Measurements from ENCODE around the gene ARL6.

ARL6 gene, protein sequence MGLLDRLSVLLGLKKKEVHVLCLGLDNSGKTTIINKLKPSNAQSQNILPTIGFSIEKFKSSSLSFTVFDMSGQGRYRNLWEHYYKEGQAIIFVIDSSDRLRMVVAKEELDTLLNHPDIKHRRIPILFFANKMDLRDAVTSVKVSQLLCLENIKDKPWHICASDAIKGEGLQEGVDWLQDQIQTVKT

DNA sequence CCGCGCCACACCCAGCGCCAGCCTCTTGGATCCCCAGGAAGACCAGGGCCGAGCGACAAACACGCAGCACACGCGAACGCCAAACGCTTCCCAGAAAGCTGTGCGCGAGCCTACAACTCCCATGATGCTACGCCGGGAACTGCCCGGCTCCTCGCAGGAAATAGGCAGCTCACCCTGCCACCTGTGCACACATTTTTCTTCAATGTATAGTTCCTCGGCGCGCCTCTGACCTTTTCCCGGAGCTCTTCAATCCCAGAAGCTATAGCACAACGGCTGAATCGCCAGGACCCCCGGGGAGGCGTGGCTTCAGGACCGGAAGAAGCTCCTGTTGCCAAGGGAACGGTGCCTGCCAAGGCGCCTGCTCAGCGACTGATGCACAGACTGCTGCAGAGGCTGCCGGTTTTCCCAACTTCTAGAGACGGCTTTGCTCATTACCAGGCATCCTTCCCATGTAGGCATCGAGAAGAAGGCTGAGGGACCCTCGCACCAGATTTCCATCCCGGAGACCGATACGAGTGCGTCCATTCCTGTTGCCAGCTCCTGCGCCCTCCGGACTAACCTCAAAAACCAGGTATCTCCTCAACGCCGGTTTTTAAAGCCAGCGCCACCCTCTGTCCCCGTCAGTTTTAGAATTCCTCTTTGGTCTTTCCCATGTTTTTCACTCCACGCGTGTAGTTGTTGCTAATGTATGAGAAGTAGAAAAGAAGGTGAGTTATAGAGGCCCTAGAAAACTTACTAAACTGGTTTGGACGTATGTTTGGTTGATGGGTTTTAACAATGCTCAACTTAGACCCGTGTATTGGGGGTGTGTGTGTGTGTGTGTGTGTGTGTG, at the start of gene ARL6:
TSS of gene ARL6 (plus strand) at position 352 of the 832 bp plus-strand sequence. CDS start 3,350 bp downstream, outside the sequence.
- DNase-seq (ENCODE audit: low spot score), result peak; percentile 61

DNA sequence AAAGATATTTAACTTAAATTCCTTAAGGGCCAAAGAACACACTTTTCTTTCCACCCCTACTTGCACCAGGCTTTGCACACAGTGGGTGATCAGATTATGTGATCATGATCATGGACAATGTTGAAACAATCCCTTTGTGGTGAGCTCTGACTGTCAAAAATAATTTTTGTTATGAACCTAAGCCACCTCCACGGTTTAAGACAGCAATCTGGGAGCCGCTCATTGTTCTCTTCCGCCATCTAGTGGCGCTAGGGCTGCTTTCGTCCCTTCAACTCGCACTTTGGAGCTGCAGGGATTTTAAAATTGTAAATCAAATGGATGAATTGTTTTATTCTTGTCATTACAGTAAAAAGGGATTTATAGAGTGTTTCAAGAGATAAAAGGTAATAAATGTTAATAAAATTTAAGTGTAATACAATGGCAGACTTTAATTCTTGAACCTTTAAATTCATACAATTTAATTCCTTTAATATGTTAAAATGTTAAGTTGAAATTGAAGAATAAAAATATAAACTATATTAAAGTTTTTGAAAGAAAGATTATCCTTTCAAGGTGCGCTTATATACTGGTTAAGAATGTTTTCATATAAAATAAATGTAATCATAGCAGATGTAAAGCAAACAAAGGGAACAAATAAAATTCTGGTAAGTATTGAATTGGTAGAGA, 45.3 kb upstream of the ARL6 start:
- peak; percentile 22 for DNase-seq (ENCODE audit: low spot score)

DNA sequence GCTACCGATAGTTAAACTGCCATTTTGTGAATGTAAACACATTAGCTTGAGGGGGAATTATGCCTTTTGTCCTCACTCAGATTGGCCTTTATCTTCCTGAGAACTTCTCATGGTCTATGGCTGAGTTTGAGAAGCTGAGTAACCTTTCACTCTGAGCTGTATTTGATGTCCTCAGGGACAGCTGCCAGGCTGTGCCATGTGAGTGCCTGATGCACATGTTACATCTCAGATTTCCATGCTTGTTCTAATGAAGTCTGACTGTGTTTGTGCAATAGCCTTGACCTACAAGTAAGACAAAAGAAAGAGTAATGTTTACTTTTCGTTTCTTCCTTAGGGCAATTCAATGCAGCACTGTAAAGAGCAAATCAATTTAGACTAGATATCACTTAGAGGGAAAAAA, 44.1 kb upstream of the ARL6 start:
- no peak for DNase-seq (ENCODE audit: low spot score)

DNA sequence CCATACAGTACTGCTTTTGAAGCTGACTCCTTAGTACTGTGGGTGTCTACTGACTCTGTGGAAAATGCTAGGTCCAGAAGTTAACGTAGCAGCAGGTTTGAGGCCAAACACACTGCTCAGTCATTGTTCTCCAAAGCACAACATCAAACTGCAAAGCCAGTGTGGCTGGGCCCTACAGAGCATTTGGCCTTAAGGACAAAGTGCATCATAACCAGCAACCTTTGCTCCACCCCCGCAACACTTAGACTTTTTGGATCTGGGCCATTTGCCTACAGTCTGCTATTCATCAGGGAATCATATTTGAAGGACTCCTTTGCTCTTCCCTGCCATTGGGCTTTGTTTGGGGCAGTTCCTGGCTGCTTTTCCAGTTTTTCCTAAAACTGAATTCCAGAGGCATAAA, 43.1 kb upstream of the ARL6 start:
- no peak for DNase-seq (ENCODE audit: low spot score)

DNA sequence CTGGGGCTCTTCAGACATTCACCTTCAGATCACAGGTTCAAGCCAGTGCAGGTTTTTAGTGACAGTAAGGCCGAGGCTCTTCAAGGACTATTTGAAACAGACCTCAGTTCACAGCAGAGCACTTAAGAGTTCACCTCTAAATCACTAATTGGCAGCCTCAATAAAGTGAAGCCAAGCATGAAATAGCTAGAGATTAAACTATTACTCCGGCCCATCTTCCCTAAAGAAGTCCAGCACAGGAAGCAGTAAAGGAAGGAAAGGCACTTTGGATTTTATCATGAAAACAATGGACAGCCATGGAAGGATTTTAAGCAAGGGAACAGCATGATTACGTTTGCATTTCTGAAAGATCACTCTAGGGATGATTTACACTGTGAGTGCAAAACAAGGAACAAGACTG, 27.6 kb upstream of the ARL6 start:
- no peak for DNase-seq (ENCODE audit: low spot score)

DNA sequence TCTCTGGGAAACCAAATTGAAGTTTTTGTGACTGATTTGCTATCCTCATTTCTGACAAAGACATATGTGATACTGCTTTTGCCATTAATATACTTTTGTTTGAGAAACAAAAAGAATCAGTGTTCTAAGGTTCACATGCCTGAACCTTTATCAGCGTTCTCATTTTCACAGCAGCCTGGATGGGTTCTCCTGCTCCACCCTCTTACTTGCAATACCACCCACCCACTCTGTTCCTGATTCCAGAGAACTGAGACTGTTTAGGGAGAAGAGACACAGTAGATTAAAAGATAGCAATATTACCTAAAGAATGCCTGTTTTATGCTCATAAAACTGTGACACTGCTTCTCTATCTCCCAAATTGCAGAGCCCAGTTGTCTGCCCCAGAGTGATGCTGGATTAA, 25.8 kb upstream of the ARL6 start:
- no peak for DNase-seq (ENCODE audit: low spot score)

DNA sequence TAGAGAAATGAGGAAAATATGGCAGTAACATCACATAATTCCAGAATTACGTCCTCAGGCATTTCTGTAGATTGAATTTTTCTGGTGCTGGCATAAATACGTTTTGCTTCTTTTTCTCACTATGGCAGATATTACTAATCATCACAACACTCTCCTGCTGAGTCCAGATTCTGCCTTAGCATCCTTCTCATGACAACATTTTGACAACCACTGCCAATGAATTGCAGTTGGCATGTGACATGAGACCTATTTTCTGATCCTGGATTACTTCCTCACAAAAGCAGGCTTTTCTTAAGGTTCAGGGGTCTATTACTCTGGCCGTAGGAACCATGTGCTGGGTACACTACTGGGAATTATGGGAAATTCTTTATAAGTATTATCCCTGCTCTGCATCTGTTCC, 22.5 kb upstream of the ARL6 start:
- DNase-seq (ENCODE audit: low spot score), result no peak

DNA sequence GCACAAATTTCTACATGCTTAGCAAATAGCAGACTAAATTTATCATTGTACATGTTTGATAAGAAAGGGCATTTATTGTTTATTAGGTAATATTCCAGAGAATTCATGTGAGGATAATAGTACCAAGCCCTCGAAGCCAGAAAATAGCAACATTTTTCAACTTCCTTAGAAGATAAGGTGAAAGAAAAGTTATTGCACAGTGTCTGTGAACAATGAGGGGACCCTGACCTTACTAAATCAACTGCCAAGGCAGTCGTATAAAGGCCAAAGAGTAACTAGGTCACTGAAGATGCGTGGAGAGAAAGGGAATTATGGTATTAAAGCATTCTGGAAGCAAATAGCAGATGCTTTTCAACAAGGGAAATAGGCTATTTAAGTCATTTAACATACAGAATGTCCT, 20.3 kb upstream of the ARL6 start:
- DNase-seq (ENCODE audit: low spot score), result no peak

DNA sequence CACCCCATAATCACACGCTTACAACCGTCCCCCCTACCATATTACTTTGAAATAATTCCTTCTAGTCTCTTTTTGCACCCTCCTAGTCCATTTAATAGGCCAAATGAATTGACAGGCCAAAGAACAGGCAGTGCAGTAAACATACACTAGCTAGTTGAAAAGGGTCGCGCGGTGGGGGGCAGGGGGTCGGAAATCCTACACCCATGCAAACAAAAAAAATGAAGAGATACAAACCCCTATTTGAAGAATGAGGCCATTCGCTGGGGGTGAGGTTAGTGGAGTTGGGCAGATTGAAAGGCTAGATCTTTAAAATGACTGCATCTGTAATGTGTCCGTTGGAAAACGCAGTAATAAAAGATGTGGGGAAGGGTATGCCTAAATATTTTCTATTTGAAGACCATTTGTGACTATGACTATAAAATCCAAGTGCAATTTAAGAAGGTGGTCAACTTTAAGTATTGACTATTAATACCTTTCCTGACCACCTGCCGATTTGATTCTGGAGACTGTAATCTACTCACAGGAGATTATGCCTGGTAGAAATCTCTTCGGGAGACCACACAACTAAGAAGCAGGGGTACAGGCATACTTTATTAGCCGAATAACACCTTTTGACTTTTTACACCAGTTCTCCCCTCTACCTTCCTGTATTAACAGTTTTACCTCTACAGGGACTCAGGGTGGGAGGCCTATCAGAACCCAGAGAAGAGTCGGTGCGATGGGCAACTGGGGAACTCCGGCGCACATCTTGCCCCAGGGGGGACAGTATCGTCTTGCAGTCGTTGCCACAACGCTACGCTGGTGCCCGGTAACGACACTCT, 762 bp upstream of the ARL6 start:
- no peak for DNase-seq (ENCODE audit: low spot score)

DNA sequence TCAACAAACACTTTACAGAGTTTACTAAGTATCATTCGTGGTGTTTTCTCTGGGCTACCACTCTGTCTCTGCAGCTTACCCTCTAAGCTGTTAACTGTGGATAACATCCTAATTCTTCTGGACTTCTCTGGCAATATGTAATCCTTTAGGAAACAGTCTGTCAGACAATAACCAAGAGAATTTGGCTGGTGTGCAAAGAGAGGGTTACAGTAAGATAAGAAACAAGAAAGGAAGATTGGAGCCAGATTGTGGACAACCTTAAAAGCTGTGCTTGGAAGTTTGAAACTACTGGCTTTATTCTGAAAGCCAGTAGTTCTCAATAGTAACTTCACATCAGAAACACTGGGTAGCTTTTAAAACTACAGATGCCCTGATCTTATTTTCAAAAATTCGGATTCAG, 778 bp downstream of the ARL6 start:
- no peak for DNase-seq (ENCODE audit: low spot score)

DNA sequence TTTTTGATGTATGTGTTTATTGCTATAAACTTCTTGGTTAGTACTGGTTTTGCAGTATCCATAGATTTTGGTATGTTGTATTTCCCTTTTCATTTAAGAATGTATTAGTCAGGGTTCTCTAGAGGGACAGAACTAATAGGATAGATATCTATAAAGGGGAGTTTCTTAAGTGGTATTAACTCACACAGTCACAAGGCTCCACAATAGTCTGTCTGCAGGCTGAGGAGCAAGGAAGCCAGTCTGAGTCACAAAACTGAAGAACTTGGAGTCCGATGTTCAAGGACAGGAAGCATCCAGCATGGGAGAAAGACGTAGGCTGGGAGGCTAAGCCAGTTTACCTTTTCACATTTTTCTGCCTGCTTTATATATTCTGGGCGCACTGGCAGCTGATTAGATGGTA, 8.4 kb downstream of the ARL6 start:
- DNase-seq (ENCODE audit: low spot score), result no peak

DNA sequence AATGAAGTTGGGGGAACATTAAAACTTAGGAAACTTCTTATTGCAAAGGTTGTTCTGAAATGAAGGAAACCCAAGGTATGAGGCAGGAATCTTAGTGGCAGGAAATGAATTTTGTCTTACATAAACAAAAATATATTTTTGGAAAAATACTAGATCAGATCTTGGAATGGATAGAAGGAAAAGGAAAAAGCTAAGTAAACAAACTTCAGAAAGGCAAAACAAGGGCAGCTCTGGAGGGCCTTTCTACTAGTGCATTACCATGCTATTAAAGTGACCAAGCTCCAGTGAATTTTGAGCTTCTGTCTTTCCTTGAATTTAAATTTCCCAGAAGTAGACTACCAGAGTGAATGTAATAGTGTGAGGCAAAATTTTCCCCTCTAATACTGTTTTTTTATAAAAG, 13.6 kb downstream of the ARL6 start:
- no peak for DNase-seq (ENCODE audit: low spot score)

DNA sequence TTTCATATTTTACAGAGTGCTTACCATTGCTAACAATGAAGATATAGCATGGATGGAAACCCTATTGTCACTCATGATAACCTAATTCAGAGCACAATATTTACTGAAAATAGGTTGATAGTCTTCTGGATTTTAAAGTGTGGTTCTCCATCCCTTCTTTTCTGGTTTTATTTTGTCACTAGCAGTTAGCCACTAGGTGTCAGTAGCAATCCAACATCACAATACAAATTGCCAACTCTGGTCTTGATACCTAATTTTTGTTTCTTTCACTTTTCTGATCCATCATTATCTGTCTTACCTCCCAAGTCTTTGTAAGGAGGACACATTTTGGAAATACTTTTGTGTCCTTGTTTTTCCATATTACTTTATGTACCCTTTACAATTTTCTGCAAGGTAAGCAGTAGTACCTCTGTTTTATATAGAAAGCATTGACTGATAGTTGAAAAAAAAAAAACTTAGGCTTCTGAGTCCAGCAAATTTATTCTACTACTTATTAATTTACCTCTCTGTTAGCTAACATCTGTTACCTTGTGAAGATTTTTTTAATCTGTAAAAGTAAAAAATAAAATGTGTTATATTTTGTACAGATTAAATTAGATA, 29.0 kb downstream of the ARL6 start:
- no peak for DNase-seq (ENCODE audit: low spot score)

DNA sequence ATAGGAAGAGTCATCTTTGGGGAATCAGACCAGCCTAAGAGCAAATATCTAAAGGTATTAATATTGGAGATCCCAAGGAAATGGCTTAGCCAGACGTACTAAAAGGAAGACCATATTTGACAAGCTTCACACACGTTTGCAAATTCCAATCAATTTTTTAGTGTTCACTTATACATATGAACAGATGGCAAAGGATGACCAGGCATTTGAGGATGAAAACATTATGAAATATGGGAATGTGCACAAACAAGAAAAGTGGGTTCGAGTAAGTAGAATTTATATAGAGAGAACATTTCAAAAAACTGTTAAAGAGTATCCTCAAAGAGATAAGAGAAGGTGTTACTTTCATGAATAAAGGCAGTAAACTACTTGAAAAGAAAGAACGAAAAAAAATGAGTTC, 31.4 kb downstream of the ARL6 start:
- DNase-seq (ENCODE audit: low spot score), result no peak

DNA sequence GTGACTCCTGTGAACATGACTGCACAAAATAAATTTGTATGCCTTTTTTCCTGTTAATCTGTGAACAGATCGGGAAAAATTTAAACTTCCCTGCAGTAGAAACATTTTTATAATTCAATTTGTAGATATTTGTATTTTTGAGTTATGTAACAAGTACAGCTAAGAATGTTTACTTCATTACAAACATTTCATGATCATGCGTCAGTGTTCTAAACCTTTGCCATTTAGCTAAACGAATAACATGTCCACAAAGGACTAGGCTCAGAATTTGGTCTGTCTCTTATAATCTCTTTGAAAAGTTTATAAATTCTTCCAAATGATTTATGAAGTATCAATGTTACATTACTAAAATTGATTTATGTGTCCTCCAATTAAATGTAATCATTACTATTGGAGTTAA, 39.9 kb downstream of the ARL6 start:
- no peak for DNase-seq (ENCODE audit: low spot score)

DNA sequence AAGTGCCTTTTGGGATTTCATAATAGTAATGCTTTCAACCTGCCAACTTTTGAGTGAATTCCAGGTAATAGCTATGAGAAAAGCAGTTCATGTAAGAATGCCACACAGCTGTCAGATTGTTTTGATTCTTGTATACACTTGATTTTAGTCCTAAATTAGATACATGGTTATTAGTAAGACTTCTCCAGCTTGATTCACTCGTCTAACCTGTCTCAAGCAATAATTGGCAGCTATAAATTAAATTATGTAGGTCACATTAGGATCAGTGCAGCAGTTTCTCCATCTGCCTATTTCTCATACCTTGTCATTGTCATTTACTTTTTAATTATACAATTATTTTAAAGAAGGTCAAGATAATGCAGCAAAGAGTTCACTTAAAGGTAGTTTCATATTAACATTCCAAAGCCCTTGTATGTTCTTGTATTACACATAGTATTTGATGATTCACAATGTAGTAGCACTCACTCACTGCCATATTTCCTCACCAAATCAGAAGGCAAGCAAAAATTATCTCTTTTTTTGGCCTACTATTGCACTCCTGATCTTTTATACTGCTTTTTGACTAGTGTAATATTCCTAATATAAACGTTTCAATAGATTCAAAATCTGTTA, 46.3 kb downstream of the ARL6 start:
- DNase-seq (ENCODE audit: low spot score), result no peak

DNA sequence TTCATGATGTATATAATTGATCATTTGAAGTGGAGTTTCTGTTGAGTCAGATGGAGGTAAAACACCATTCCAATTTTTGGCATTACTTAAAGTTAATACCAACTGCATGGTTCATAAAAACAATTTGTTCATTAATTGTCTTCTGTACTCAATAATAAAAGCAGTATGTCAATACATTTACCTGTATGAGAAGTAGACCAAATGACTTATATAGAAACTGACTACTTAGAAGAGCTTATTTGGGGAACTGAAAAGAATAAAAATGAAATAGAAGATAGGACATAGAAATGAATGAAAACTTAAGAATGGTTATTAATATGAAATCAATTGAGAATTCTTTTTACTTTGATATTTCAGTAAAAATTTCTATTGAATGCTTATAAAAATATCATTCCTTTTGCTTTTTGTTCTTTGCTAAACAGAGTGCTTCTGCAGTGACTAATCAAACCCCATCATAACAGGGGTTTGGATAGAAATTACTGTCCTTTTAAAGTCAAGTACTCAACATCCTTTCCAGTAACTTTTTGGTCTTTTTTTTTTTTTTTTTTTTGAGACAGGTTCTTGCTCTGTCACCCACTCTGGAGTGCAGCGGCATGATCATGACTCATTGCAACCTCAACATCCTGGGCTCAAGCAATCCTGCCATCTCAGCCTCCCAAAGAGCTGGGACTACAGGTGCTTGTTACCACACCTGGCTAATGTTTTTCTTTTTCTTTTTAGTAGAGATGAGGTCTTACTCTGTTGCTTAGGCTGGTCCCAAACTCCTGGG, 50.8 kb downstream of the ARL6 start:
- DNase-seq (ENCODE audit: low spot score), result no peak

DNA sequence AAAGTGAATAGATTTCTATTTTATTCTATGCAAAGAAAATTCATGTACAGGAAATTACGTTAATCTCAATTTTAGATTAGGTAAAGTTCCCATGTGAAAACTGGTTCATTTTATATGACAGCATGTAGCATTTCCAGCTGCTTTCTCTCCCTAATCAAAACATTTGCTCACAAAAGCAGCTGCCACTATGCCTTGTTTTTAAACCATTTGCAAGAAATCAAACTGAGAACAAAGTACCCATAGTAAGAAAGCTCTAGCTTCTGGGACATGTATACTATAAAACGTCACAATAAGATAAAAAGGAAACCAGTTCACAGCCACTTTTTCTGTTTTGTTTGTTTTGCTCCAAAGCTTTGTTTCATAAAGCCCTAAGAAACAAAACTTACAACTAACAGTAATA, 52.3 kb downstream of the ARL6 start:
- no peak for DNase-seq (ENCODE audit: low spot score)

DNA sequence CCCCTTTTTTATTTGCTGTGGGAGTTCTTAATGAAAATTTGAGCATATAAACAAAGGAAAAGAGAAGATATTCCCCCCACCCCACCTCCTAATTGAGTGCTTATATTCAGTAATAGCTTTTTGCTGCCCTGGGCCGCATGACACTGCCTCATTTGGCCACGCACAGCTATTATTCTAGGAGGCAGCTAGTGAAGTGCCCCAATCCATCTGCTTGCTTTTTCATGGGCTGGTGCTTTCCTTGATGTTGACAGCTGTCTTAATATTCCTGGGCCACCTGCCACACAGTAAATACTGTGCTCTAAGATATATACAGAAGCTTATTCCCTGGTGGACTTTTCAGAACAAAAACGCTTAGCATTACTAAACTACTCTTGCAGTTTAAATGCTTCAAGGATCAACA, 53.4 kb downstream of the ARL6 start:
- no peak for DNase-seq (ENCODE audit: low spot score)

DNA sequence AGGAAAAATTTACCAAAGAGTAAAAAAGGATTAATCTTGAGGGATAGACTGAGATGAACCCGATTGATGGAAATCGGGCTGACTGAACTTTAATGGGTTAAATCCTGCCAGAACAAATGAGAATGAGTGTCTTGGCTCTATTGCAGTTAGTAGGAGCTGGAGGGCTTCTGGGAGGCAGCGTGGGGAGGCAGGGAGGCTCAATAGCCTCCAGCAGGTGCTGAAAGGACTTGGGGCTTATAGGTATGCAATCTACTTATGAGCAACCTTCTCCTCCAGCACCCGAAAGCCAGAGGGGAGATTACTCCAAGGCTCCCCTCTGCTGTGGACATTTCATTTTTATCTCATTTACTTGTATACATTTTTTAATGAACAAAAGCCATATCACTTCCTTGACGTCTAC, 56.2 kb downstream of the ARL6 start:
- DNase-seq (ENCODE audit: low spot score), result no peak

DNA sequence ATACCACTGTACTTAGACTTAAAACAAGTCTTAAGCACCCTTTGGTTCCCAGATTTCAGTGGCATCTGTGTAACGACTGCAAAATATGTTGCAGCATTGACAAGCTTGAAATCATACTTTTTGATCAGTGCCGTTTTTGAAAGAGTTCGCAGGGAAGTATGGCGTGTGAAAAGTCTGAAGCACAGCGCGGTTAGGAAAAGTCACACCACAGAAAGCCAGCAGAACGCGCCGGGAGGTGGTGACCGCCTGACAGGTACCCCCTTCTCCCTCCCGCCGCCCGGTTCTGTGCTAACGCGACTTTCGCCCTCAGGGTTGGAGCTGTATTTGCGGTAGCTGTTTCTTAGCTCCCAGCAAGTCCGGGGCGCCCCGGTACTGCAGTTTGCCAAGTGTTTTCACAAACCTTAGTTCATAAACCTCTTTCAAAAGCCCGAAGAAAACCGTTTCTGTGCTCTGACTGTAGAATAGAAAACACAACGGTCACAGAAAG, 56.8 kb downstream of the ARL6 start:
- peak; percentile 21 for DNase-seq (ENCODE audit: low spot score)
